ENCODE data around the gene SLC27A2. TPM values are rescaled to one million over a fixed set of nuclear protein-coding genes. Genes with fewer than 3 reads are reported as not detected.

The SLC27A2 gene
- polyA plus RNA-seq, 1 donor: 29.6 TPM

DNA sequence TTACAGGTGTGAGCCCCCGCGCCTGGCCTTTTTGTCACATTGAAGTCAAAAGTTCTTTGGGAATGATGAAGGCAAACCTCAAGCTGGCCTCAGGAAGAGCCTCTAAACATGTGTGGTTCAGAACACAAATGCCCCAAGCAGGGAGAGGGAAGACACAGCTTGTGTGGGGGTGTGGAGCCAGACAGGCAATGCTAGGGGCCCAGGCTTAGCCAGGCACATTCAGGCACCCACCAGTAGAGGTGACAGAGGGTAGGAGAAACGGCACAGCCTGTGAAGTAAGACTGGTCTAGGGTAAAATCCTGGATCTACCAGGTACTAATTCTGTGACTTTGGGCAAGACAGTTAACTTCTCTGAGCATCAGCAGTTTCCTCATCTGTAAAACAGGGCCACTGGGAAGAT is 80.0 kb downstream of the SLC27A2 start:
- Histone ChIP-seq H3K27ac (ENCODE audit: low read length) (no peak overlapping the region), H3K27me3 (ENCODE audit: control insufficient read depth, insufficient read depth, low read length) (no peaks in the 10 kb centered on the region), H3K4me1 (ENCODE audit: control insufficient read depth, insufficient read depth, low read length) (no peaks in the 10 kb centered on the region), H3K4me3 (ENCODE audit: low read length) (no peak overlapping the region), H3K36me3 (ENCODE audit: control insufficient read depth, insufficient read depth, low read length) (no peaks in the 10 kb centered on the region), H3K9me3 (ENCODE audit: control insufficient read depth, low read depth, low read length) (no peaks in the 10 kb centered on the region)
- no CpG with 5 or more reads among the region's 3 CpGs for WGBS (ENCODE audit: insufficient coverage, low lambda C conversion rate)
- no peak for DNase-seq

DNA sequence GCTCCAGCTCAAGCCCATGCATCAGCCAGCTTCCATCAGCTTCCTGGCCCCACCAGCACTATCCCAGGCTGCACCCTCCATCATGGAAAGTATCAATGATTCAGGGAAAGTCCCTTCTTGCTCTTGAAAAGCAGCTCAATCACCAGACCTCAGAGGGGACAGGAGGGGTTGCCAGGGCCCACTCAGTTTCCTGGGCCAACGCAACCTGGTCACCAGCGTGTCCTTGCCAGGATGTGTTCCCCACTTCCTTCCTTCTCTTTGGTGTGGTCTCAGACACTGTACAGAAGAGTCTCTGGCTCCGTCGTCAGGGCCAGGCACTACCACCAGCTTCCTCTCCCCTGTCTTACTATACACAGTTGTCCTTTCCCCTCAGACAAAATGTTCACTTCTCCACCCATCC is 80.5 kb downstream of the SLC27A2 start:
- H3K36me3 ChIP-seq (ENCODE audit: control insufficient read depth, insufficient read depth, low read length): no peaks in the 10 kb centered on the region
- no peaks in the 10 kb centered on the region for H3K27me3 ChIP-seq (ENCODE audit: control insufficient read depth, insufficient read depth, low read length)
- no peaks in the 10 kb centered on the region for H3K4me1 ChIP-seq (ENCODE audit: control insufficient read depth, insufficient read depth, low read length)
- no peak overlapping the region for H3K27ac ChIP-seq (ENCODE audit: low read length)
- WGBS (ENCODE audit: insufficient coverage, low lambda C conversion rate): no CpG with 5 or more reads among the region's 4 CpGs
- no peak overlapping the region for H3K4me3 ChIP-seq (ENCODE audit: low read length)
- no peak for DNase-seq
- H3K9me3 ChIP-seq (ENCODE audit: control insufficient read depth, low read depth, low read length): no peaks in the 10 kb centered on the region

DNA sequence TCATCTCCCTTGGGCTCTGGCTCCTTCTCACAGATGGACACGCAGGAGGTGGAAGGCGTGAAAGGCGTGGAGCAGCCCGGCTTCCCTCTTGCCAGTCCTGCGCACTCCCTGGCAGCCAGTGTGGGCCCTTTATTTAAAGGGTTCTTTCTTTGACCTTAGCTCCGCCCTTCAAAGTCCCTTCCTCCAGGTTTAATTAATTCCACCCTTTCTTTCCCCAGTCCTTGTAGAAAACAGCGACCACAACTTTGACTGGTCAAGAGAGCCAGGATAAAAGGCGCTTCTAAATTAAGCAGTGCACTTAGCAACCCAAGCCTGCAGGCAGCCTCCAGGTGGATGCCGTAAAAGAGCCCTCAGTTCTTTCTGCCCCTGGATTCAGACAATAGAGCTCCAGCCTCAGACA is 83.6 kb downstream of the SLC27A2 start, which contains the start of gene HDC:
Gene HDC (minus strand): TSS at position 107 of the 400 bp plus-strand sequence. CDS start 103 bp downstream, at position 4.
- Histone ChIP-seq H3K9me3 (ENCODE audit: control insufficient read depth, low read depth, low read length) (no peaks in the 10 kb centered on the region), H3K4me3 (ENCODE audit: low read length) (no peak within 1 kb of the TSS), H3K4me1 (ENCODE audit: control insufficient read depth, insufficient read depth, low read length) (no peaks in the 10 kb centered on the region), H3K36me3 (ENCODE audit: control insufficient read depth, insufficient read depth, low read length) (no peaks in the 10 kb centered on the region), H3K27me3 (ENCODE audit: control insufficient read depth, insufficient read depth, low read length) (no peaks in the 10 kb centered on the region), H3K27ac (ENCODE audit: low read length) (no peak within 1 kb of the TSS)
- 100% methylated on average over 1 of the region's 9 CpGs for WGBS (ENCODE audit: insufficient coverage, low lambda C conversion rate)
- no peak for DNase-seq

DNA sequence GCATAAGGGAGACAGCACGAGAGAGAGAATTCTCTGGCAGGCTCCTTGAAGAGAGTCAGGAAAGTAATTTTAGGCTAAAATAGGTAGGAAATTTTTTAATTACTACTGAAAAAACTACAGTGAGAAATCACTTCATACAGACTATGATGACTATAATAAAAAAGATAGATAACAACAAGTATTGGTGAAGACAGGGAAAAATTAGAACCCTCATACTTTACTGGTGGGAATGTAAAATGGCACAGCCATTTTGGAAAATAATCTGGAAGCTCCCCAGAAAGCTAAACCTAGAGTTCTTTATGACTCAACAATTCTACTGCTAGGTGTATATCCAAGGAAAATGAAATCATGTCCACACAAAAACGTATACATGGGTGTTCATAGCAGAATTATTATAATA is 85.6 kb downstream of the SLC27A2 start:
- no peak for DNase-seq
- H3K36me3 ChIP-seq (ENCODE audit: control insufficient read depth, insufficient read depth, low read length): no peaks in the 10 kb centered on the region
- 71% methylated on average over 2 of the region's 2 CpGs for WGBS (ENCODE audit: insufficient coverage, low lambda C conversion rate)
- no peaks in the 10 kb centered on the region for H3K27me3 ChIP-seq (ENCODE audit: control insufficient read depth, insufficient read depth, low read length)
- no peak overlapping the region for H3K4me3 ChIP-seq (ENCODE audit: low read length)
- no peaks in the 10 kb centered on the region for H3K4me1 ChIP-seq (ENCODE audit: control insufficient read depth, insufficient read depth, low read length)
- no peaks in the 10 kb centered on the region for H3K9me3 ChIP-seq (ENCODE audit: control insufficient read depth, low read depth, low read length)
- H3K27ac ChIP-seq (ENCODE audit: low read length): no peak overlapping the region

DNA sequence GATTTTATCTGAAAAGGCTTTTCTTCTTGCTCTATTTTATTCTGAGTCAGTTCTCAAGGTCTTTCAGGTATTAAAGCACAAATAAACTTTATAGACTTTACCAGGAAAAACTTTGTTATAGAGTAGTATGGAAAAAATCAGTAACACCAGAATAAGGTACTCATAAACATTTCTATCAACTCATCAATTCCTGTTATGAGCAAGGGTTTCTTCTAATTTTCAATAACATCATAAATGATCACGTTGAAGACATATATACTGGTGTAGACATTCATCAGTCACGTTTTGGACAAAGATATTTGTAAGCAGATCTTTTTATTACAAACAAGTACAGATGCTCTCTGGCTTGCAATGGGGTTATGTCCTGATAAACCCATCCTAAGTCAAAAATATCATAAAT is 93.1 kb downstream of the SLC27A2 start:
- 25% methylated on average over 1 of the region's 2 CpGs for WGBS (ENCODE audit: insufficient coverage, low lambda C conversion rate)
- no peaks in the 10 kb centered on the region for H3K4me1 ChIP-seq (ENCODE audit: control insufficient read depth, insufficient read depth, low read length)
- DNase-seq: no peak
- H3K36me3 ChIP-seq (ENCODE audit: control insufficient read depth, insufficient read depth, low read length): peaks cover 2% of the 10 kb centered on the region
- H3K27ac ChIP-seq (ENCODE audit: low read length): no peak overlapping the region
- no peak overlapping the region for H3K4me3 ChIP-seq (ENCODE audit: low read length)
- no peaks in the 10 kb centered on the region for H3K27me3 ChIP-seq (ENCODE audit: control insufficient read depth, insufficient read depth, low read length)
- H3K9me3 ChIP-seq (ENCODE audit: control insufficient read depth, low read depth, low read length): no peaks in the 10 kb centered on the region

DNA sequence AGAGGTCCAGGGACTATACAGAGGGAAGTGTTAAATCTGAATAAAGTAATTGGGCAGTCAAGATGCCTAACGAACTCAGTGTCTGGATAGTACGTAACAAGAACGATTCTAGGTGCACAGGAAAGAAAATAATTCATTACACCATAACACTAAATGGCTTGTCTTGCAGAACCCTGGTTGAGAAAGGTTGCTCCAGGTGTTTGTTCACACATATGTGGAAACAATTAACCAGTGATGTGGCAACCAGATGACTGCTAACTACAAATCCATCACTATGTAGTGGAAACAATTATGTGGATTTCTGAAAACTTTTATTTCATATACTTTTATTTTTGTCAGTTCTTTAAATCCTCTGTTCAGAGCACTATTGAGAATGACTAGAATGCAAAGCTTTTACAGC is 93.9 kb downstream of the SLC27A2 start:
- Histone ChIP-seq H3K27ac (ENCODE audit: low read length) (no peak overlapping the region), H3K4me3 (ENCODE audit: low read length) (no peak overlapping the region), H3K4me1 (ENCODE audit: control insufficient read depth, insufficient read depth, low read length) (no peaks in the 10 kb centered on the region), H3K9me3 (ENCODE audit: control insufficient read depth, low read depth, low read length) (no peaks in the 10 kb centered on the region), H3K27me3 (ENCODE audit: control insufficient read depth, insufficient read depth, low read length) (no peaks in the 10 kb centered on the region), H3K36me3 (ENCODE audit: control insufficient read depth, insufficient read depth, low read length) (peaks cover 2% of the 10 kb centered on the region)
- DNase-seq: no peak
- WGBS (ENCODE audit: insufficient coverage, low lambda C conversion rate): no CpG with 5 or more reads among the region's 3 CpGs

DNA sequence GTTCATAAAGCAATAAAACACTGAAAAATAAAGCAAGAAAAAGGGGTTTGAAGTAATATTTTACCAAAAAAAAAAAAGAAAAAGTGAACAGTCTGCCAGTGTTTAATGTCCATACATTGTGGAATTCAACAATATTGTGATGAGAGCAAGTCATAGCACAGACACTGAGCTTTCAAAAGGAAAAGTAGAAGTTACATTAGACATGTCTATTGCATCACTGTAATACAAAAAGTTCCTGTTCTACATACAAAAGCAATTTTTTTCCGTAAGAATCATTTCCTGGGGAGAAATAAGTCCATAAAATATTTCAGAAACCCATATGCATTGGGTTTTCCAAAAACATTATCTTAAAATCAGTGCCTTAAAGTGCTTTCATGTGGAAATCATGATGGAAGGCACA is 95.4 kb downstream of the SLC27A2 start:
- Histone ChIP-seq H3K9me3 (ENCODE audit: control insufficient read depth, low read depth, low read length) (no peaks in the 10 kb centered on the region), H3K4me1 (ENCODE audit: control insufficient read depth, insufficient read depth, low read length) (no peaks in the 10 kb centered on the region), H3K27me3 (ENCODE audit: control insufficient read depth, insufficient read depth, low read length) (no peaks in the 10 kb centered on the region), H3K36me3 (ENCODE audit: control insufficient read depth, insufficient read depth, low read length) (peaks cover 2% of the 10 kb centered on the region), H3K27ac (ENCODE audit: low read length) (no peak overlapping the region), H3K4me3 (ENCODE audit: low read length) (no peak overlapping the region)
- no peak for DNase-seq
- no CpG with 5 or more reads among the region's 1 CpG for WGBS (ENCODE audit: insufficient coverage, low lambda C conversion rate)

DNA sequence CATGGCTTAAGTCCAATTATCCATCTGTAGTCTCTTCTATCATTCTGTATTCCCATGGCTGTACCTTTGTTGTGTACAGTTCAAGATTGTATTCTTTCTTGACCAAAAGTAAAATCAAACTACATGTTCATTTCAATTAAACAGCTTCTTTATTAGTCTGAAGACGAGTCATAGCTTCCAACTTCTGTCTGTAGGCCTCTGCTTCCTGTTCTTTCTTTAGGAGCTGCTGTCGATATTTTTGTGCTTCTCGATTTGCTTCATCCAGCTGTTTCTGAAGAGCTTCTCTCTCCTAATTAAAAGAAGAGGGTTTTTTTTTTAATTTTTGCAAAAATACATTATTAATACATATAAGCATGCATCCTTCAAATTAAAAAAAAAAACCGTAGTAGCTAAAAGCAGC is 96.5 kb downstream of the SLC27A2 start:
- no peaks in the 10 kb centered on the region for H3K4me1 ChIP-seq (ENCODE audit: control insufficient read depth, insufficient read depth, low read length)
- no peak for DNase-seq
- WGBS (ENCODE audit: insufficient coverage, low lambda C conversion rate): 90% methylated on average over 2 of the region's 4 CpGs
- peaks cover 2% of the 10 kb centered on the region for H3K36me3 ChIP-seq (ENCODE audit: control insufficient read depth, insufficient read depth, low read length)
- H3K9me3 ChIP-seq (ENCODE audit: control insufficient read depth, low read depth, low read length): no peaks in the 10 kb centered on the region
- no peak overlapping the region for H3K27ac ChIP-seq (ENCODE audit: low read length)
- H3K4me3 ChIP-seq (ENCODE audit: low read length): no peak overlapping the region
- no peaks in the 10 kb centered on the region for H3K27me3 ChIP-seq (ENCODE audit: control insufficient read depth, insufficient read depth, low read length)

DNA sequence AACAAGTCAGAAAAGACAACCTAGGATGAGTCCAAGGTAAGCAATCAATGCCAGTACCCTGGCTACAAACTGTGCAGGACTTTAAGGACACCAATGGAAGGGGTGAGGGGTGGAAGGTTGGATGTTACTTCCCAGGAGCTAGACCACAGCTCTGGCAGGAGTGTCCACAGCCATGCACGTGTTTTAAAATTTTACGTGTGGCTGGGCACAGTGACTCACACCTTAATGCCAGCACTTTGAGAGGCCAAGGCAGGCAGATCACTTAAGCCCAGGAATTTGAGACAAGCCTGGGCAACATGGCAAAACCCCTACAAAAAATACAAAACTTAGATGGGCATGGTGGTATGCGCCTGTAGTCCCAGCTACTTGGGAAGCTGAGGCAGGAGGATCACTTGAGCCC is 98.3 kb downstream of the SLC27A2 start:
- Histone ChIP-seq H3K27ac (ENCODE audit: low read length) (no peak overlapping the region), H3K27me3 (ENCODE audit: control insufficient read depth, insufficient read depth, low read length) (no peaks in the 10 kb centered on the region), H3K36me3 (ENCODE audit: control insufficient read depth, insufficient read depth, low read length) (peaks cover 7% of the 10 kb centered on the region), H3K4me3 (ENCODE audit: low read length) (no peak overlapping the region), H3K4me1 (ENCODE audit: control insufficient read depth, insufficient read depth, low read length) (no peaks in the 10 kb centered on the region), H3K9me3 (ENCODE audit: control insufficient read depth, low read depth, low read length) (no peaks in the 10 kb centered on the region)
- no CpG with 5 or more reads among the region's 3 CpGs for WGBS (ENCODE audit: insufficient coverage, low lambda C conversion rate)
- no peak for DNase-seq

DNA sequence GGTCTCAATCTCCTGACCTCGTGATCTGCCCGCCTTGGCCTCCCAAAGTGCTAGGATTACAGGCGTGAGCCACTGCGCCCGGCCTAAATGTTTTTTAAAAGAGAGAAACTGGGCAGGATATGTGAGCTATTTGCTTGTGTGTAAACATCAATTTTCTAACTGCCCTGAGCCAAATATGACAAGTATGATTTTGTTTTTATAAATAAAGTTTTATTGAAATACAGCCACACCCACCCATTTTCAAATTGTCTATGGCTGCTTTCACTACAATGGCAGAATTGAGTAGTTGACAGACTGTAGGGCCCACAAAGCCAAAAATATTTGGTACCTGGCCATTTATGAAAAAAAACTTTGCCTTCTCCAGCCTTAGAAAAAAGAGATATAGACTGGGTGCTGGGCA is 99.4 kb downstream of the SLC27A2 start:
- H3K27me3 ChIP-seq (ENCODE audit: control insufficient read depth, insufficient read depth, low read length): no peaks in the 10 kb centered on the region
- DNase-seq: no peak
- no peaks in the 10 kb centered on the region for H3K4me1 ChIP-seq (ENCODE audit: control insufficient read depth, insufficient read depth, low read length)
- no peak overlapping the region for H3K4me3 ChIP-seq (ENCODE audit: low read length)
- H3K36me3 ChIP-seq (ENCODE audit: control insufficient read depth, insufficient read depth, low read length): peaks cover 7% of the 10 kb centered on the region
- no peaks in the 10 kb centered on the region for H3K9me3 ChIP-seq (ENCODE audit: control insufficient read depth, low read depth, low read length)
- no peak overlapping the region for H3K27ac ChIP-seq (ENCODE audit: low read length)
- WGBS (ENCODE audit: insufficient coverage, low lambda C conversion rate): no CpG with 5 or more reads among the region's 5 CpGs

Data from large intestine (tissue), 3 donors.